Esophagus squamous epithelium (tissue), 4 donors: Measurements from ENCODE around the gene ETNK1.

Experiments
- CTCF ChIP-seq, 6 experiments: fragments of 450-650 bp in 4 of 6; fragments of 200-600 bp in 2 of 6; sonication (generic) in 2 of 6; IDR thresholded peaks; one replicate each; pipeline ENCODE4 v1.5.1; 2016 to 2019; ENCODE audit warnings: antibody characterized with exemption in 6 of 6, mild to moderate bottlenecking in 4 of 6, moderate library complexity in 4 of 6
- POLR2A ChIP-seq, 4 donors: fragments of 450-650 bp; IDR thresholded peaks; one replicate each; pipeline ENCODE4 v1.6.1; 2017; ENCODE audit warnings: antibody characterized with exemption in 4 of 4, mild to moderate bottlenecking in 4 of 4, moderate library complexity in 3 of 4

GRCh38 chr12:22653791-22654190 lies 28.8 kb downstream of the ETNK1 start:
- TF ChIP-seq CTCF (IDR thresholded peaks at IDR 0.05) (no peak), POLR2A (IDR thresholded peaks at IDR 0.05) (no peak)
